GM18861 (cell line): ENCODE data around the gene GSTM4.
A peak's percentile ranks its signal among the peaks of the same experiment; 100 is the strongest.

ENCODE experiments used
- ATAC-seq: cut with Tn5 transposase; IDR thresholded peaks from one replicate; pipeline ENCODE4 v1.9.1; 2021; ENCODE audit not compliant: unreplicated experiment

Gene GSTM4

GRCh38 chr1:109655615-109656519, at the start of gene GSTM4:
TSS of gene GSTM4 (plus strand) at chr1:109656099. CDS start at chr1:109656390, 291 bp downstream.
- peak; percentile 66 for ATAC-seq

GRCh38 chr1:109609881-109610280, 46.0 kb upstream of the GSTM4 start:
- no peak for ATAC-seq

- no peak for ATAC-seq
Measured at GRCh38 chr1:109610609-109611307, 45.1 kb upstream of the GSTM4 start.

- no peak for ATAC-seq
Measured at GRCh38 chr1:109611308-109611990, 44.5 kb upstream of the GSTM4 start.

- ATAC-seq: no peak
Measured at GRCh38 chr1:109613361-109614147, 42.3 kb upstream of the GSTM4 start.

- ATAC-seq: no peak
Measured at GRCh38 chr1:109615879-109616278, 40.0 kb upstream of the GSTM4 start.

- no peak for ATAC-seq
Measured at GRCh38 chr1:109616391-109616790, 39.5 kb upstream of the GSTM4 start.

GRCh38 chr1:109617291-109617801, 38.6 kb upstream of the GSTM4 start:
- ATAC-seq: no peak

- ATAC-seq: no peak
Measured at GRCh38 chr1:109618661-109619575, 37.0 kb upstream of the GSTM4 start.

- peak; percentile 27 for ATAC-seq
Measured at GRCh38 chr1:109619576-109620400, 36.1 kb upstream of the GSTM4 start, which contains the start of the genes AMPD2 and GNAT2. TSS of gene AMPD2 (plus strand) at chr1:109619837. CDS start at chr1:109621176, 1,339 bp downstream. TSS of gene GNAT2 (minus strand) at chr1:109619616. CDS start at chr1:109612870, 6,746 bp downstream.

- no peak for ATAC-seq
Measured at GRCh38 chr1:109620401-109620791, 35.5 kb upstream of the GSTM4 start.

- peak; percentile 76 for ATAC-seq
Measured at GRCh38 chr1:109620841-109621286, 35.0 kb upstream of the GSTM4 start.

- ATAC-seq: no peak
Measured at GRCh38 chr1:109621379-109622136, 34.3 kb upstream of the GSTM4 start.

GRCh38 chr1:109622137-109622892, 33.6 kb upstream of the GSTM4 start:
- no peak for ATAC-seq

GRCh38 chr1:109622895-109623294, 33.0 kb upstream of the GSTM4 start:
- no peak for ATAC-seq

- ATAC-seq: no peak
Measured at GRCh38 chr1:109623601-109624161, 32.2 kb upstream of the GSTM4 start.
